GM06990 (cell line): ENCODE results near the gene SLC35A3.
"Not testable (repeated sequence)": the region's sequence is repeated elsewhere in the genome, so short reads cannot be mapped to it uniquely, and the experiment has no call there.

Experiments used
- DNase-seq: peaks from one replicate; pipeline ENCODE4 v3.0.0-alpha.2; 2011; ENCODE audit not compliant: insufficient read length; ENCODE audit errors: extremely low read depth
- H3K27me3 ChIP-seq: replicated peaks from 2 replicates; pipeline ENCODE4 v1.6.0; 2011; ENCODE audit warnings: low read length; ENCODE audit not compliant: control insufficient read depth, insufficient read depth
- H3K36me3 ChIP-seq: 2 replicates; pipeline ENCODE4 v1.5.1; 2011; ENCODE audit warnings: low read length; ENCODE audit not compliant: control insufficient read depth, insufficient read depth
- H3K4me3 ChIP-seq: replicated peaks from 2 replicates; pipeline ENCODE4 v1.5.1; 2011; ENCODE audit warnings: low read depth, mild to moderate bottlenecking, control low read depth, low read length
- TF ChIP-seq, protein P1 (sequence below): IDR thresholded peaks from 2 replicates; pipeline ENCODE4 v1.5.1; 2011; ENCODE audit warnings: low read length, control low read depth, mild to moderate bottlenecking, inconsistent platforms; ENCODE audit not compliant: insufficient read depth, poor library complexity, severe bottlenecking

SLC35A3 gene

DNA sequence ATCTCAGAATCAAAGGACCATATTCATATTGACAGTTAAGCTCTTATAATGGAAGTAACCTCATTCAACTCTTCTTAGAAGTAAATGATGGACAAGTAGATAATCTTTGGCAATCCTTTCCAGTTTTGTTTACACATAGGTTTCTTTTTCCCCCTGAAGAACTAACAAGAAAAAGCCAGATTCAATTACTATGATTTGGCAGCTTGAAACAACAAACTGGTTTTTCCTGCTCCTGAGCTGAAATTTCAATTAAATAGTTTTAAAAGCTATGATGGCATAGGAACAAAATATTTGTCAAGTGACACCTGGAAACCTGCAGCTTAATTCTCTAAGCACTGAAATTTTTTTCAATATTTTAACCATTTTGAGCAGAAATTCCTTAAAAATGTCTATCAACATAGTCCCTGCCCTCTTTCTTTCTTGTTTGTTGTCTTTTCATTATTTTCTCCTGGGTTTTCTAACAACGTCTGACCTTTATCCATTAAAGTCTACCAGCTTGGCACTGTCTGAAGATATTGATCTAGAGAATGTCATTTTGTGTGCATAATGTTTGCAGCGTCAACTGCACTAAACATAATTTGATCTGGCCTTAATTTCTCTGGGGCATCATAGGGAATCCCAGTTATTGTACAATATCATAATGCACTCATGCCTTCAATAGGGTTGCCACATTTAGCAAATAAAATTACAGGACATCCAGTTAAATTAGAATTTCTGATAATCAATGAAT, 4.0 kb upstream of the SLC35A3 start:
- H3K4me3 ChIP-seq: no peak overlapping the region
- no peak for DNase-seq
- TF ChIP-seq, protein P1, sequence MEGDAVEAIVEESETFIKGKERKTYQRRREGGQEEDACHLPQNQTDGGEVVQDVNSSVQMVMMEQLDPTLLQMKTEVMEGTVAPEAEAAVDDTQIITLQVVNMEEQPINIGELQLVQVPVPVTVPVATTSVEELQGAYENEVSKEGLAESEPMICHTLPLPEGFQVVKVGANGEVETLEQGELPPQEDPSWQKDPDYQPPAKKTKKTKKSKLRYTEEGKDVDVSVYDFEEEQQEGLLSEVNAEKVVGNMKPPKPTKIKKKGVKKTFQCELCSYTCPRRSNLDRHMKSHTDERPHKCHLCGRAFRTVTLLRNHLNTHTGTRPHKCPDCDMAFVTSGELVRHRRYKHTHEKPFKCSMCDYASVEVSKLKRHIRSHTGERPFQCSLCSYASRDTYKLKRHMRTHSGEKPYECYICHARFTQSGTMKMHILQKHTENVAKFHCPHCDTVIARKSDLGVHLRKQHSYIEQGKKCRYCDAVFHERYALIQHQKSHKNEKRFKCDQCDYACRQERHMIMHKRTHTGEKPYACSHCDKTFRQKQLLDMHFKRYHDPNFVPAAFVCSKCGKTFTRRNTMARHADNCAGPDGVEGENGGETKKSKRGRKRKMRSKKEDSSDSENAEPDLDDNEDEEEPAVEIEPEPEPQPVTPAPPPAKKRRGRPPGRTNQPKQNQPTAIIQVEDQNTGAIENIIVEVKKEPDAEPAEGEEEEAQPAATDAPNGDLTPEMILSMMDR: no peak
- H3K27me3 ChIP-seq: no peaks in the 10 kb centered on the region
- H3K36me3 ChIP-seq: no peaks in the 10 kb centered on the region

DNA sequence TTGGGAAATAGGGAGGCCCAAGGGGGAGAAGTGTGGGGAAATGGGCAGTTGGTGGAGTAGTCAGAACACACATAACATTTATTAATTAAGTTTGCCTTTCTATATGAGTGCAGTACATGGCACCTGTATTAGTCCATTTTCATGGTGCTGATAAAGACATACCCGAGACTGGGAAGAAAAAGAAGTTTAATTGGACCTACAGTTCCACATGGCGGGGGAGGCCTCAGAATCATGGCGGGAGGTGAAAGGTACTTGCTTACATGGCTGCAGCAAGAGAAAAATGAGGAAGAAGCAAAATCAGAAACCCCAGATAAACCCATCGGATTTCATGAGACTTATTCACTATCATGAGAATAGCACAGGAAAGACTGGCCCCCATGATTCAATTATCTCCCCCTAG, 1.6 kb upstream of the SLC35A3 start:
- no peaks in the 10 kb centered on the region for H3K27me3 ChIP-seq
- H3K36me3 ChIP-seq: no peaks in the 10 kb centered on the region
- H3K4me3 ChIP-seq: no peak overlapping the region
- TF ChIP-seq, protein P1: no peak
- no peak for DNase-seq

DNA sequence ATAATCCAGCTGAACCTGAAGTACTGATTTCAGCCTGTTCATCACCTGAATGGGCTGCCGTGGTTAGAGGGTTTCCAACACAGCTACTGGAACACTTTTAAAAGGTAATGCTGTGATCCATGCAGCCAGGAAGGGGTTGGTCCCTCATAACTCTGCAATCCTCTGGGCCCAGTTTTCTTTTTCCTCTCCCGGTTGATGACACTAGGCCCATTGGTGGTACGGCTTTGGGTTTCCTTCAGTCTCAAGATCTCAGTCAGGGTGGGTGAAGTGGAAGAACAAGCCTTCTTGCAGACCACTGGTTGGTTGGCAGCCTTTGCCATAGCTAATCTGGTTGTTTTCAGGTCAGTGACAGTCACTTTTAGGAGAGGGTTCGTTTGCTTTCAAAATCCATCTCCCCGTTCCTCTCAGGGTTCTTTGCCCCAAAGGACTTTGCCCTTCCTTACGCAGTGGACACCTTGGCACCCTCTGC, 502 bp upstream of the SLC35A3 start:
- TF ChIP-seq, protein P1: no peak
- H3K27me3 ChIP-seq: no peaks in the 10 kb centered on the region
- peak overlapping the region; percentile 83 for H3K4me3 ChIP-seq
- DNase-seq: no peak
- H3K36me3 ChIP-seq: no peaks in the 10 kb centered on the region

DNA sequence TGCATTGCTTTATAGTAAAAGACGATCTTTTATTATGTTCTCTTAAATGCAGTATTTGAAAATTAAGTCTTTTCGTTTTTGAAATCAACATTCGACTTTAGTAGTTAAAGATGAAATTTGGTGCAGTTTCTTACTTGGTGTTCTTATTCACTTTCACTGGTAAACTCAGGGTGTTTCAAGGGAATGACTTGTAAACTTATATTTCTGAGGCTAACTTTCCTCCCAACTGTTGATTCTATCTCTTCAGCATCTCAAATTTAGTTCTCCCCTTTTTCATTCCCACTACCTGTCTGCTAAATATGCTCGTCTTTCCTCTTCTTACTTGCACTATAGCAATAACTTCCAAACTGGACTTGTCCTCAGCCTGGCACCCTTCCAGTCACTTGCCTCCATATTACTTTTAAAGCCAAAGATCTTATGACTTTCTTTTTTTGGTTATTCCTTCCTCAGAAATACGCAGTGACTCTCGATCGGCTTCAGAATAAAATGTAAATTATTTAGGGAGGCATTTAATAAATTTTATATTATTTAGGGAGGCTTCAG, 988 bp downstream of the SLC35A3 start:
- no peaks in the 10 kb centered on the region for H3K36me3 ChIP-seq
- DNase-seq: no peak
- TF ChIP-seq, protein P1: no peak

DNA sequence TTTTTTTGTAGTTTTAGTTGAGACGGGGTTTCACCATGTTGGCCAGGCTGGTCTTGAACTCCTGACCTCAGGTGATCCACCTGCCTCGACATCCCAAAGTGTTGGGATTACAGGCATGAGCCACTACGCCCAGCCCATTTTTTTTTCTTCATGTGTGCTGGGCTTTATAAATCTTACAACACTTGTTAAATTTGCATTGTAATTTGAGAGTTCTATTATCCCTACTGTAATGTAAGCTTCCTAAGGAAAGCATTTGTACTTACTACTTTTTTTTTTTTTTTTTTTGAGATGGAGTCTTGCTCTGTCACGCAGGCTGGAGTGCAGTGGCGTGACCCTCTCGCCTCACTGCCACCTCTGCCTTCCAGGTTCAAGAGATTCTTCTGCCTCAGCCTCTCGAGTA, 2.3 kb downstream of the SLC35A3 start:
- DNase-seq, H3K4me3 ChIP-seq, H3K36me3 ChIP-seq, H3K27me3 ChIP-seq: not testable (repeated sequence)

More for the DNA sequence above, 988 bp downstream of the SLC35A3 start:
- H3K27me3 ChIP-seq: no peaks in the 10 kb centered on the region
- peak overlapping the region; percentile 83 for H3K4me3 ChIP-seq

DNA sequence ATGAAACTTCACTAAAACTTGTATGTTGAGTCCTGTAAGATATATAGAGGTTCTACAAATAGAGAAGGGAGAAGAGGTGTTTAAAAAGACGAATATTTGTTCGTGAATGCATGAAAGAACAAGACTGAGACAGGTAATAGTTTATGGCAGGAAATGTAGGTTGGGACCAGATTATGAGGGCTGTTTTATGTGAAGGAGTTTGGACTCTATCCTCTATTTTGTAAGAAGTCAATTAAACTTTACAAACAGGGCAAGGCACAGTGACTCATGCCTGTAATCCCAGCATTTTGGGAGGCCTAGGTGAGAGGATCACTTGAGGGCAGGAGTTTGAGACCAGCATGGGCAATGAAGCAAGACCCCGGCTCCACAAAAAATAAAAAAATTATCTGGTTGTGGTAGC, 5.7 kb downstream of the SLC35A3 start:
- Histone ChIP-seq H3K4me3 (no peak overlapping the region), H3K27me3 (no peaks in the 10 kb centered on the region), H3K36me3 (no peaks in the 10 kb centered on the region)
- TF ChIP-seq, protein P1: no peak
- DNase-seq: no peak

DNA sequence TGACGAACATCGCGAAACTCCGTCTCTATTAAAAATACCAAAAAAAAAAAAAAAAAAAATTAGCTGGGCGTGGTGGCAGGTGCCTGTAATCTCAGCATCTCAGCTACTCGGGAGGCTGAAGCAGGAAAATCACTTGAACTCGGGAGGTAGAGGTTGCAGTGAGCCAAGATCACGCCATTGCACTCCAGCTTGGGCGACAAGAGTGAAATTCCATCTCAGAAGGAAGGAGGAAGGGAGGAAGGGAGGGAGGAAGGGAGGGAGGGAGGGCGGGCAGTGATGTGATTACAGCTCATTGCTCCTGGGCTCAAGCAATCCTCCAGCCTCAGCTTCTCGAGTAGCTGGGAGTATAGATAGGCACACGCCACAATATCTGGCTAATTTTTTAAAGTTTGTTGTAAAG, 7.5 kb downstream of the SLC35A3 start:
- not testable (repeated sequence) for H3K4me3 ChIP-seq, DNase-seq, H3K27me3 ChIP-seq, H3K36me3 ChIP-seq
